Activated CD4-positive, alpha-beta memory T cell treated with anti-CD3 and anti-CD28 coated beads for 36 hours (primary cell): ENCODE measurements around the gene JCAD. TPM values are rescaled to one million over a fixed set of nuclear protein-coding genes. Genes with fewer than 3 reads are reported as not detected.

Source experiments
- CTCF ChIA-PET: fragments of 350-600 bp; sonication (Branson Sonifier 250); formaldehyde crosslinking; loops from one replicate; lab custom pipeline; 2021; ENCODE audit warnings: antibody characterized with exemption, inconsistent platforms; lab: Charles Lee
- POLR2A ChIA-PET: fragments of 350-600 bp; sonication (Branson Sonifier 250); formaldehyde crosslinking; loops from one replicate; lab custom pipeline; 2021; ENCODE audit warnings: antibody characterized with exemption; lab: Charles Lee
- DNase-seq: peaks from one replicate; pipeline ENCODE4 v3.0.0-alpha.2; 2020
- H3K27ac Mint-ChIP-seq: one replicate; pipeline ENCODE4 v1.8.0; 2021; ENCODE audit warnings: mixed read lengths
- H3K27me3 Mint-ChIP-seq: one replicate; pipeline ENCODE4 v1.8.0; 2021; ENCODE audit warnings: mixed read lengths
- H3K36me3 Mint-ChIP-seq: one replicate; pipeline ENCODE4 v1.8.0; 2021; ENCODE audit warnings: mixed read lengths
- H3K4me1 Mint-ChIP-seq: one replicate; pipeline ENCODE4 v1.8.0; 2021; ENCODE audit warnings: low read depth, mixed read lengths
- H3K4me3 Mint-ChIP-seq: one replicate; pipeline ENCODE4 v1.8.0; 2021; ENCODE audit warnings: mild to moderate bottlenecking, mixed read lengths
- H3K9me3 Mint-ChIP-seq: one replicate; pipeline ENCODE4 v1.8.0; 2021; ENCODE audit warnings: mixed read lengths
- intact Hi-C: fragments of 100-400 bp; cut with micrococcal nuclease; formaldehyde crosslinking; loops from one replicate; pipeline ENCODE4 v1.15.1; 2023
- total RNA-seq, 2 experiments: library from RNA; stranded (reverse); gene quantifications; one replicate each; pipeline ENCODE4 v1.2.3, GENCODE V29; 2021

JCAD gene
- total RNA-seq, 2 experiments from 2014 or later: 0.05 TPM; not detected in 1

DNA sequence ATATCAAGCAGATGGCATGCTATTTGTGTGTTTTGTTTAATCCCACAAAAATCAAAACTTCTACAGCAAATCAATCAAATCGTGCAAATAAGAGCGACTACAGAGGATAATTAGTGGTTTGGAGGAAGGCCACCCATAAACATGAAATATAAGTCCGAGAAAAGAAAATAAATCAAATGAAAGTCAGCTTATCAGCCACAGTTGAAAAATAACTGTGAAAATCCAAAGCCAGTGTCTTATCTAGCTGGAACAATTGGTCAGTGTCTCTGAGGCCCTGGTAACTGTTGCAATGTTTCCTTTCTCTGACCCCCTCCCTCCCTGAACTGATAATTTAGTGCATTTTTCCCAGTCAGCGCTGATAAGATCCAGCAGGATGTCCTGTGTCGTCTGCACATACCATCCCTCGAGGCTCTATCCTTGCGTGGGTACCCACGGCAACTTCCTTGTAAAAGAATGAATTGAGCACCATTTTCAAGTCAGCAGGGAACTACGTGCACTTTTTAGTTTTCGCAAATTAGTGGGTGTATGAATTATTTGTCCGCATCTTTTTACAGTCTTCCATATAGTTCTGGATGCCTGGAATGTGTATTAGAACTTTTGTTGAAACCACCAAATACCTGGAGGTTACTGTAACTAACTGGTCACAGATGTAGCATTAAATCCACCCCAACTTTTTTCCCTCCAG is 10.8 kb upstream of the JCAD start:
- no peak overlapping the region for H3K27ac Mint-ChIP-seq
- DNase-seq: no peak
- intact Hi-C loops: no loop called here
- ChIA-PET CTCF (no interaction called here), POLR2A (no interaction called here)
- no peaks in the 10 kb centered on the region for H3K9me3 Mint-ChIP-seq
- H3K36me3 Mint-ChIP-seq: no peaks in the 10 kb centered on the region
- H3K4me3 Mint-ChIP-seq: no peak overlapping the region
- H3K4me1 Mint-ChIP-seq: no peaks in the 10 kb centered on the region
- H3K27me3 Mint-ChIP-seq: peaks cover 14% of the 10 kb centered on the region

DNA sequence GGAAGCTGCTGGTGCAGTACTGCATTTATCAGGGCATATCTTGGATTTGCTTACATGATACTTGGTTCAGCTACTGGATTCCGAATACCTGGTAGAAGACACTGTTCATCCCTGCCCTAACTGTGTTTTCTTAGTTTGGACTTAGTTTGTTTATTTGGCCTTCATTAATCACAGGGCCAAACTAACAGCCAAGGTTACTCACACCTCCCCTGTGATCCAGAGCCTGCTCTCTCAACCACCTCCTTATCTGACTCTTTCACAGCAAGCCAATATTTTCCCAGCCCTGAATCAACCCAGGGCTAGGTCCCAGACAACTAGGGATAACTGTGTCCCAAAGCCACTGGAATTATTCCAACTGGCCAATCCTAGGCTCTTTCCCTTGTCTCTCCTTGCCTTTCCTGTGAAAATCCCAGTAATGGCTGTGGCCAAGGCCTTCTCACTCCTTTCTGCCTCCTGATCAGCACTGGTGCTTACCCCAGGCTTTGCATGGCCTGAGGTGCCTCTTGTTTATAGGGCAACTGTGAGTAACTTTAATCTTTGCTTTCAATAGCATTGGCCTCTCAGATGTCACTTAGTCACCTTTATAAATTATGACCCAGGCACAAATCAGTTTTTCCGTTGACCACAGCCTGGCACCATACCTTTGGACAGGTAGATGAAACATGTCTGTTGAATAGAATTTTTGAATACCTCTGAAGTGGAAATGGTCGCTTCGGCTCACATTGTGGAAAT is 9.3 kb upstream of the JCAD start:
- H3K27ac Mint-ChIP-seq: no peak overlapping the region
- ChIA-PET CTCF (no interaction called here), POLR2A (no interaction called here)
- H3K4me1 Mint-ChIP-seq: no peaks in the 10 kb centered on the region
- H3K4me3 Mint-ChIP-seq: no peak overlapping the region
- H3K36me3 Mint-ChIP-seq: no peaks in the 10 kb centered on the region
- no peak for DNase-seq
- no peaks in the 10 kb centered on the region for H3K9me3 Mint-ChIP-seq
- H3K27me3 Mint-ChIP-seq: peaks cover 7% of the 10 kb centered on the region
- intact Hi-C loops: no loop called here

DNA sequence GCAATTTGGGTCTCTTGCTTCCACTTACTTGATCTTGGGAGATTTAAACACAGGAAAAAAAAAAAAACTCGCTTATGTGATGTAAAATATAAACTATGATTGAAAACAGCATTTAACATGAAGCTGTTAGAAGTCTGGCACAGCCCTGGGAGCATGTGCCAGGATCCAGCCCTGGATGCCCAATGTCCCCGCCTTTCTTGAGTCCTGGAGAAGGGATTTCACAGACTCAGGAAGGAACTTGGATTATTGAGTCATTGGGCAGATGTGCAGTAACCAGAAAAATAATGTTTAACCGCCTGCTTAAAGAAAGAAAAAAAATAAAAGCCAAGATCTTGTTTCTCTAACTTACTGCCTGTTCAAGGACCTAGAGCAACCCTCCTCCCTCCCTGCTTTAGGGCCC is 3.7 kb upstream of the JCAD start:
- intact Hi-C loops: no loop called here
- Mint-ChIP-seq H3K9me3 (no peaks in the 10 kb centered on the region), H3K27me3 (peaks cover 36% of the 10 kb centered on the region), H3K4me1 (peaks cover 5% of the 10 kb centered on the region), H3K36me3 (no peaks in the 10 kb centered on the region), H3K4me3 (no peak overlapping the region), H3K27ac (no peak overlapping the region)
- no peak for DNase-seq
- ChIA-PET CTCF (no interaction called here), POLR2A (no interaction called here)

DNA sequence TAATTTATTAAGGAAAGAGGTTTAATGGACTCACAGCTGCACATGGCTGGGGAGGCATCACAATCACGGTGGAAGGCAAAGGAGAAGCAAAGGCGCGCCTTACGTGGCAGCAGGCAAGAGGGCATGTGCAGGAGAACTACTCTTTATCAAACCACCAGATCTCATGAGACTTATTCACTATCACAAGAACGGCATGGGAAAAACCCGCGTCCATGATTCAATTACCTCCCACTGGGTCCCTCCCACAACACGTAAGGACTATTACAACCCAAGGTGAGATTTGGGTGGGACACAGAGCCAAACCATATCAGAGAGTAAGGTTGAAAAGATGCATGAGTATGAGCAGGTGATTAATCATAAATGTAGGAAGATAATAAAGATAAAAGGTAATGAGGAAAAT is 3.2 kb upstream of the JCAD start:
- no peak overlapping the region for H3K27ac Mint-ChIP-seq
- H3K9me3 Mint-ChIP-seq: no peaks in the 10 kb centered on the region
- ChIA-PET CTCF (no interaction called here), POLR2A (no interaction called here)
- intact Hi-C loops: no loop called here
- peaks cover 41% of the 10 kb centered on the region for H3K27me3 Mint-ChIP-seq
- no peaks in the 10 kb centered on the region for H3K36me3 Mint-ChIP-seq
- peaks cover 8% of the 10 kb centered on the region for H3K4me1 Mint-ChIP-seq
- no peak overlapping the region for H3K4me3 Mint-ChIP-seq
- DNase-seq: no peak

DNA sequence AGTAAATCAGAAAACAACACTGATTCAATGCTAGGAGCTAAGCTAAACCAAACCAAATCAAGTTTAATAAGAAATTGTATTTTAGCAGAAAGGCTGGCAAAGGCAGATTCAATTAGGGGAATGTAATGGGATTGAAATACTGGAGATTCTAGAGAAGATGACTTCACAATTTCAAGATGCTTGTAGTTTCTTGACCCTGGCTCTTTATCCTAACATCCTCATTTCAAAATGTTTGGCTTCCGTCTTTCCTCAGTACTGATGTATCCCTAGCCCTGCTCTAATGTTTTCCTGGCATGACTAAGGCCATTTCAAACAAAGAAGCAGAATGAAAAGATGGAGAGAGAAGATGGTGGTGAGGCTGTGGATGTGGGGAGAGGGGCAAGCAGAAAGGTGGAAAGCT is 2.7 kb upstream of the JCAD start:
- ChIA-PET CTCF (interaction anchor here (0.6 kb wide), 1 partner anchor 56 kb away, joined by 3 read pairs; no protein-coding TSS in a partner anchor), POLR2A (no interaction called here)
- peaks cover 43% of the 10 kb centered on the region for H3K27me3 Mint-ChIP-seq
- intact Hi-C loops: no loop called here
- no peaks in the 10 kb centered on the region for H3K9me3 Mint-ChIP-seq
- H3K36me3 Mint-ChIP-seq: no peaks in the 10 kb centered on the region
- H3K4me1 Mint-ChIP-seq: peaks cover 8% of the 10 kb centered on the region
- no peak for DNase-seq
- no peak overlapping the region for H3K27ac Mint-ChIP-seq
- H3K4me3 Mint-ChIP-seq: no peak overlapping the region

DNA sequence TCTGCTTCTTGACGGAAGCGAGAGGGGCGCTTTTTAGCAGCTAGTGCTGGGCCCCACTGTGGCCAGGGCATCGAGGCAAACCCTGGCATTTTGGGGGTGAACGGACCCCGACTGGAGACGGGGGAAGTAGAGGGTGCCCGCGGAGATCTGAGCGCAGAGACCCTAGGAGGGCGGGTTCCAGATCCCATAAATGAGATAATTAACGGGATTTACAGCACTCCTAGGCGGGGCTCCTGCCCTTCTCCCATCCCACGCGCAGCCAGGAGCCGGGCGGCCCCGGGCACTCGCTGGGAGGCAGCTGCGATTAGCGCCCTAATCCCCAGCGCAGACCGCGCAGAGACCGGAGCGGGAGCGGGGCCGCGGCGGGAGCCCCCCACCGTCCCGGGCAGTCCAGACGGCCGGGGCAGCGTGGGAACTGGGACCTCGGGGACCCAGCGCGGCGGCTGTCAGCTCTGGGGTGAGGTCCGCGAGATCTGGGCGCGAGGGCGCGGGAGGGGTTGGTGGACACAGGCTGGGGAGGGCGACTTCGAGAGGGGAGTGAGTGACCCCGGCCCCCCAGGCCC is 735 bp downstream of the JCAD start:
- CTCF ChIA-PET: no interaction called here
- H3K4me3 Mint-ChIP-seq: peak overlapping the region; percentile 34
- intact Hi-C loops: no loop called here

DNA sequence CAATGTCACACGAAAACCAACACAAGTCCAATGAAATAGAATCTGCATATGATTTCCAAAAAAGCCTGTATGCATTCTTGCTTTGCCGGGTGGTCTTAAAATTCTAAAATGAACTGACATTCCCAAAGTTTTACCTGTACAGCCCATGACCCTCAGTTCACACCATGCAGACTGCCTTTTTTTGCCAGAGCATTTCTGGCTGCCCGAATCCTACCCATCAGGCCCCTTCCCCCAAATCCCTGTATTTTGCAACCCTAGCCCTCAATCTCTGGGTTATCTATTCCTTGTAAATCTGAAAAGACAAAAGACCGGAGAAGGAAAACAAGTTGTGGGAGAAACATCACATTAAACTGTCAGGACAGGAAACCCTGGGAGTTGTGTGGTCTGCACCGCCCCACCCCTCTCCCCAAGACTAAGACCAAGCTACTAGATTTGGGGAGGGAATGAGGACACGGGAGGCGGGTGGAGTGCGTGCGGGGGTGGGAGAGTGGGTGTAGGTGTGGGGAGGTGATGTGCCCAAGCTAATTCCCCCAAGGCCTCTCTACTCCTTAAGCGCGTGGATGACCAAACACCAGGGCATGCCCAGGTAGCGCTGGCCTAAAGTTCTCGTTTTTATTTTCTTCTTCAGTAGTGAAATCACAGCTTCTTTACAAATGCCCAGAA is 1.4 kb downstream of the JCAD start:
- Mint-ChIP-seq H3K27ac (no peak overlapping the region), H3K4me1 (peaks cover 8% of the 10 kb centered on the region), H3K9me3 (no peaks in the 10 kb centered on the region), H3K36me3 (no peaks in the 10 kb centered on the region), H3K27me3 (peaks cover 43% of the 10 kb centered on the region), H3K4me3 (peak overlapping the region; percentile 34)
- intact Hi-C loops: no loop called here
- ChIA-PET CTCF (interaction anchor here (1.0 kb wide), 1 partner anchor 31 kb away, joined by 3 read pairs; no protein-coding TSS in a partner anchor), POLR2A (no interaction called here)
- no peak for DNase-seq

More for the DNA sequence above, 735 bp downstream of the JCAD start:
- H3K9me3 Mint-ChIP-seq: no peaks in the 10 kb centered on the region
- peaks cover 8% of the 10 kb centered on the region for H3K4me1 Mint-ChIP-seq
- POLR2A ChIA-PET: no interaction called here
- H3K36me3 Mint-ChIP-seq: no peaks in the 10 kb centered on the region
- peaks cover 46% of the 10 kb centered on the region for H3K27me3 Mint-ChIP-seq
- H3K27ac Mint-ChIP-seq: no peak overlapping the region
- DNase-seq: no peak

DNA sequence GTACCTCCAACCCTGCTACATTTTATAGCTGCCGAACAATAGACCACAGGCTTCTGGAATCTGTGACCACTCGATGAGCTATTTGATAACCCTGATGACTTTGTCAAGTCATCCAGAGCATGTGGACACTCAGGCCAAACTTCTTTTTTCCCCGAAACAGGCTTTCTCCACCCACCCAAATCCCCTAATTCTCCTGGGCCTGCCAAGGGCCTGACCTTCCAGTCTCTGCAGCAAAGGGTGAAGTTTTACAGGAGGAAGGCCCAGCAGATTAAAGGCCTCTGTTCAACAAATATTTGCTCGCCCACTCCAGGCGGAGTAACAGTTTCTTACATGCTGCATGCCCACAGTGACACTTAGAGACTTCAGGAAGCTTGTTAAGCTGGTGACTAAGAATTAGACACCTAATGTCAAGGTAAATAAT is 2.0 kb downstream of the JCAD start:
- intact Hi-C loops: no loop called here
- no peaks in the 10 kb centered on the region for H3K36me3 Mint-ChIP-seq

DNA sequence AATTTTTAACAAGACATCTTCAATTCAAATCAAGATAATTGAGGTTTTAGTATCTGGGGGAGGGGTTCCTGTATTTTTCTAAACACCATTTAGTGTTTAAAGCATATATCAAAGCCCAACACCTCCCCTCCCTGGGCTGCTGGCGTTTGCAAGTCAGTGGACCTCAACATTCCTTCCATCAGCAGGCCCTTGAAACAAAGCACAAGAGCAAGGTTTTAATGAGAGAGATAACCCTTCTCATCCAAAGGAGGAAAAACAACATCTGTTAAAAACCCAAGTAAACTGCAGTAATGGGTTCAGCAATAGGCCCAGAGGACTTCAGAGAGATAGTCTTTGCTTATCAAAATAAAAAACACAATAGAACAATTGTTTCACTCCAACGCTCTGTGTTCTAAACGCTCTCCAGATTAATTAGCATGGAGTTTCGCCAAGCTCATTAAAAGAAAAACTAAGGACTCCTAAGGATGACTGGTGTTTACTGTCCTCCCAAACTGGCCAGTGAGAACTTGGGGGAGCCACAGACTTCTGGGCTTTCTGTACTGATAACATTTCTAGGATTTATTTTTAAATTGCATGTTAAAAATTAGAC is 2.5 kb downstream of the JCAD start:
- H3K9me3 Mint-ChIP-seq: no peaks in the 10 kb centered on the region
- no peak overlapping the region for H3K27ac Mint-ChIP-seq
- POLR2A ChIA-PET: no interaction called here
- H3K4me1 Mint-ChIP-seq: peaks cover 8% of the 10 kb centered on the region
- DNase-seq: no peak
- H3K4me3 Mint-ChIP-seq: no peak overlapping the region
- CTCF ChIA-PET: interaction anchor here (1.0 kb wide), 1 partner anchor 30 kb away, joined by 3 read pairs; no protein-coding TSS in a partner anchor
- no peaks in the 10 kb centered on the region for H3K36me3 Mint-ChIP-seq
- intact Hi-C loops: no loop called here
- peaks cover 37% of the 10 kb centered on the region for H3K27me3 Mint-ChIP-seq

More for the DNA sequence above, 2.0 kb downstream of the JCAD start:
- no peak for DNase-seq
- ChIA-PET CTCF (interaction anchor here (1.0 kb wide), 1 partner anchor 31 kb away, joined by 3 read pairs; no protein-coding TSS in a partner anchor), POLR2A (no interaction called here)
- Mint-ChIP-seq H3K4me3 (no peak overlapping the region), H3K27ac (no peak overlapping the region), H3K27me3 (peaks cover 37% of the 10 kb centered on the region), H3K9me3 (no peaks in the 10 kb centered on the region), H3K4me1 (peaks cover 8% of the 10 kb centered on the region)

DNA sequence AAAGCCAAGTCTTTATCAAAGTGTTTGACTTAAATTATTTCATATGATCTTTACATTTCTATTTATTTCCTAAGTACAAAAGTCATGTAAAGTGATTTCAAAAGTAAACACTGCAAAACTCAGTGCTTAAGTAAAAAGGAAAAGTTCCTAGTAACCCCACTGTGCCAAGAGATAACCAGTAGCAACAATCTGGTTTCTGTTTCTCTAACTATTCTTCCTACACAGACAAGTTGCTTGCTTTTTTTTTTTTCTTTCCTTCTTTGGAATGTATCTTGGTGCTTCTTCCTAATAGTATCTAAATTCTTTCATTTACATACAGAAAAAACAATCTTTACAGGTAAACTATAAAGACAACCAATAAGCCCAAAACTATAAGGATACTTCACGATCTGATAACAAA is 3.1 kb downstream of the JCAD start:
- no peak overlapping the region for H3K27ac Mint-ChIP-seq
- H3K9me3 Mint-ChIP-seq: no peaks in the 10 kb centered on the region
- DNase-seq: no peak
- peaks cover 8% of the 10 kb centered on the region for H3K4me1 Mint-ChIP-seq
- CTCF ChIA-PET: no interaction called here
- intact Hi-C loops: no loop called here
- H3K4me3 Mint-ChIP-seq: no peak overlapping the region
- no peaks in the 10 kb centered on the region for H3K36me3 Mint-ChIP-seq
- H3K27me3 Mint-ChIP-seq: peaks cover 40% of the 10 kb centered on the region
- POLR2A ChIA-PET: no interaction called here

DNA sequence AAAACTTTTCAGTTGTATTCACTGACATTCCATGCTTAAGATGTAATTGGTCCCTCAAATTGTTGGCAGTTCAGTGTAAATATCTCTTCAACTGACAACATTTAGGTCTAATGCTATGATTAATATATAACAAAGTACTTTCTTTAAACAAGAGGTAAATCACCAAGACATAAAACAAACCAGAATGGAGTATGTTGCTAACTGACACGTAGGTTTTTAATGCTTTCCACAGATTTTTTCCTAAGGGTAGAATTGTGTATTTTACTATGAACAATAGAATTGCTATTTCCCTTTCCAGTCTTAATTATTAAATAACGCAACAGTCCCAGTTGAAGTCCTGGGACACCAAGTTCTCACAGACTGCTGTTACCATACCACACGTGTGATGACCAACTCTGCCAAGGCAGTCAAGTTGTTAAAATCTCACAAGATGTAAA is 4.1 kb downstream of the JCAD start:
- CTCF ChIA-PET: no interaction called here
- POLR2A ChIA-PET: no interaction called here
- Mint-ChIP-seq H3K4me3 (no peak overlapping the region), H3K36me3 (no peaks in the 10 kb centered on the region), H3K9me3 (no peaks in the 10 kb centered on the region), H3K4me1 (peaks cover 8% of the 10 kb centered on the region), H3K27ac (no peak overlapping the region), H3K27me3 (peaks cover 39% of the 10 kb centered on the region)
- intact Hi-C loops: no loop called here
- DNase-seq: no peak

DNA sequence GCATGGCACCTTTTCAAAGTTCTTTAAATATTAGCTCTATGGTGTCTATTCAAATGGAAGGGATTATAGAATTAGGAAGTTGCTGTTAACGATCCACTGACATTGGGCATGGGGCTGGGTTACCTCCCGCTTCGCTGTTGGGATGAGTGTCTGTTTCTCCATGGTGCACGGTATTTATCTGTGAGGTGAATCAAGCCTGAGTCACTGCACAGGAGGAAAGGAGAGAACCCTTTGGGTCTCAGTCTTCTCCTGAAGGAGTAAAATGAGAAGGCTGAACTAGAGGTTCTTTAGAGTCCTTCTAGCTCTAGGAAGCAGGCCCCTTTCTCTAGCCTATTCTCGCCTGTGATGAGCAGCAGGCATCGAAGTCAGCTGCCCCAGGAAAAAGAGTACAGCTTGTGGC is 7.3 kb downstream of the JCAD start:
- peaks cover 41% of the 10 kb centered on the region for H3K27me3 Mint-ChIP-seq
- H3K9me3 Mint-ChIP-seq: no peaks in the 10 kb centered on the region
- H3K4me1 Mint-ChIP-seq: peaks cover 18% of the 10 kb centered on the region
- CTCF ChIA-PET: interaction anchor here (1.7 kb wide), 1 partner anchor 25 kb away, joined by 4 read pairs; no protein-coding TSS in a partner anchor
- H3K27ac Mint-ChIP-seq: no peak overlapping the region
- no peak for DNase-seq
- POLR2A ChIA-PET: no interaction called here
- intact Hi-C loops: no loop called here
- H3K4me3 Mint-ChIP-seq: no peak overlapping the region
- no peaks in the 10 kb centered on the region for H3K36me3 Mint-ChIP-seq
